GM12892 (cell line): ENCODE results near the gene SYCP3.

Experiments used
- POLR2A ChIP-seq: IDR thresholded peaks from 2 replicates; pipeline ENCODE4 v1.6.1; 2011; ENCODE audit warnings: low read depth, low read length, control low read depth
- POLR2AphosphoS5 ChIP-seq: IDR thresholded peaks from 2 replicates; pipeline ENCODE4 v1.6.1; 2011; ENCODE audit warnings: low read depth, low read length, control low read depth
- TAF1 ChIP-seq: IDR thresholded peaks from 2 replicates; pipeline ENCODE4 v1.6.1; 2011; ENCODE audit warnings: low read depth, mild to moderate bottlenecking, control low read depth, low read length, borderline replicate concordance

GRCh38 chr12:101703487-101703886 lies 35.8 kb downstream of the SYCP3 start:
- TF ChIP-seq POLR2A = no peak
- no peak for TF ChIP-seq TAF1
- no peak for TF ChIP-seq POLR2AphosphoS5
